CD14-positive monocyte (primary cell): ENCODE measurements around the gene HSPB8. TPM values are rescaled to one million over a fixed set of nuclear protein-coding genes. Genes with fewer than 3 reads are reported as not detected.

Experiments
- DNase-seq, 3 donors: peaks; one replicate each; pipeline ENCODE4 v3.0.0-alpha.2; 2011 to 2022
- H2AFZ ChIP-seq: 2 replicates; pipeline ENCODE4 v1.6.0; 2012; ENCODE audit warnings: mild to moderate bottlenecking, low read depth, low read length, inconsistent platforms; ENCODE audit not compliant: insufficient read depth, poor library complexity, severe bottlenecking
- H3K27ac ChIP-seq, 2 donors: 1 replicate in 1 of 2; 2 replicates in 1 of 2; pipeline ENCODE4 v1.5.1; 2012 to 2013; ENCODE audit warnings: low read length in 2 of 2, control low read depth in 1 of 2, inconsistent platforms in 1 of 2, low read depth in 1 of 2, mild to moderate bottlenecking in 1 of 2
- H3K27me3 ChIP-seq, 2 donors: one replicate each; pipeline versions ENCODE4 v1.6.0 to v1.6.1; 2011 to 2013; ENCODE audit warnings: low read length in 2 of 2; ENCODE audit not compliant: control insufficient read depth in 2 of 2, insufficient read depth in 2 of 2
- H3K36me3 ChIP-seq, 2 donors: replicated peaks in 1 of 2; 1 replicate in 1 of 2; 2 replicates in 1 of 2; pipeline versions ENCODE4 v1.5.1 to v1.6.1; 2012 to 2013; ENCODE audit warnings: low read length in 2 of 2, control low read depth in 1 of 2, inconsistent platforms in 1 of 2, mild to moderate bottlenecking in 1 of 2; ENCODE audit not compliant: insufficient read depth in 2 of 2, control insufficient read depth in 1 of 2
- H3K4me1 ChIP-seq, 2 donors: 1 replicate in 1 of 2; 2 replicates in 1 of 2; pipeline versions ENCODE4 v1.5.1 to v1.6.1; 2012 to 2013; ENCODE audit warnings: low read length in 2 of 2, control low read depth in 1 of 2, inconsistent platforms in 1 of 2, mild to moderate bottlenecking in 1 of 2, moderate library complexity in 1 of 2; ENCODE audit not compliant: insufficient read depth in 2 of 2, control insufficient read depth in 1 of 2
- H3K4me2 ChIP-seq: replicated peaks from 2 replicates; pipeline ENCODE3; 2012; ENCODE audit warnings: low read length, moderate library complexity, mild to moderate bottlenecking; ENCODE audit not compliant: poor library complexity, severe bottlenecking; ENCODE audit errors: extremely low read depth
- H3K4me3 ChIP-seq, 3 experiments: fragments of 200-600 bp in 1 of 3; sonication (generic) in 1 of 3; replicated peaks in 1 of 3; 1 replicate in 2 of 3; 2 replicates in 1 of 3; pipeline ENCODE4 v1.5.1; 2011 to 2013; ENCODE audit warnings: low read length in 3 of 3, mild to moderate bottlenecking in 3 of 3, control low read depth in 2 of 3, low read depth in 2 of 3, inconsistent platforms in 1 of 3, moderate library complexity in 1 of 3
- H3K79me2 ChIP-seq: 2 replicates; pipeline ENCODE4 v1.6.0; 2012; ENCODE audit warnings: mild to moderate bottlenecking, control low read depth, inconsistent platforms, low read length, moderate library complexity; ENCODE audit not compliant: insufficient read depth
- H3K9ac ChIP-seq: 2 replicates; pipeline ENCODE4 v1.6.0; 2017; ENCODE audit warnings: low read length, mild to moderate bottlenecking; ENCODE audit not compliant: insufficient read depth, poor library complexity, severe bottlenecking
- H3K9me3 ChIP-seq, 2 donors: replicated peaks in 1 of 2; 1 replicate in 1 of 2; 2 replicates in 1 of 2; pipeline versions ENCODE4 v1.5.1 to v1.6.1; 2012 to 2013; ENCODE audit warnings: low read length in 2 of 2, control low read depth in 1 of 2; ENCODE audit not compliant: control insufficient read depth in 1 of 2, insufficient read depth in 1 of 2
- H4K20me1 ChIP-seq: 2 replicates; pipeline ENCODE4 v1.6.0; 2012; ENCODE audit warnings: mild to moderate bottlenecking, low read length, control low read depth, moderate library complexity; ENCODE audit not compliant: insufficient read depth
- H3K27ac Mint-ChIP-seq, 7 donors: one replicate each; pipeline ENCODE4 v1.8.0; 2020; ENCODE audit warnings: mild to moderate bottlenecking in 7 of 7, mixed read lengths in 7 of 7, moderate library complexity in 6 of 7, inconsistent platforms in 2 of 7
- H3K27me3 Mint-ChIP-seq, 3 donors: one replicate each; pipeline ENCODE4 v1.8.0; 2021 to 2022; ENCODE audit warnings: low read depth in 3 of 3, mild to moderate bottlenecking in 3 of 3, mixed read lengths in 3 of 3, moderate library complexity in 3 of 3, inconsistent platforms in 1 of 3
- H3K36me3 Mint-ChIP-seq, 2 donors: one replicate each; pipeline ENCODE4 v1.8.0; 2020; ENCODE audit warnings: mixed read lengths in 2 of 2, inconsistent platforms in 1 of 2, mild to moderate bottlenecking in 1 of 2
- H3K4me1 Mint-ChIP-seq: one replicate; pipeline ENCODE4 v1.8.0; 2020; ENCODE audit warnings: mild to moderate bottlenecking, mixed read lengths
- H3K4me3 Mint-ChIP-seq, 2 donors: one replicate each; pipeline ENCODE4 v1.8.0; 2020; ENCODE audit warnings: mild to moderate bottlenecking in 2 of 2, mixed read lengths in 2 of 2, moderate library complexity in 1 of 2
- H3K9me3 Mint-ChIP-seq, 7 donors: one replicate each; pipeline ENCODE4 v1.8.0; 2020 to 2022; ENCODE audit warnings: mixed read lengths in 7 of 7, mild to moderate bottlenecking in 6 of 7, moderate library complexity in 6 of 7, inconsistent platforms in 2 of 7
- WGBS: methylation state at CpG from one replicate; pipeline ENCODE4 v1.1.5; 2013; ENCODE audit warnings: missing lambda C conversion rate; ENCODE audit not compliant: insufficient coverage; 5-methylcytosine and 5-hydroxymethylcytosine counted together
- intact Hi-C, 2 donors: fragments of 100-400 bp; cut with micrococcal nuclease; formaldehyde crosslinking; loops; one replicate each; pipeline versions ENCODE4 v1.15.0 to v1.15.1; 2023
- polyA plus RNA-seq, 3 donors: library from polyadenylated mRNA; depleted of rRNA in 1 of 3; unstranded in 2 of 3; stranded (reverse) in 1 of 3; fragments of 300-500 nt in 2 of 3; fragments of >200 nt in 1 of 3; fragmentation: Illumina TruSeq in 2 of 3; gene quantifications; 1 replicate in 2 of 3; 2 replicates in 1 of 3; pipeline ENCODE4 v1.2.3, GENCODE V29; 2012 to 2021
- TF ChIP-seq, protein P1 (sequence below): fragments of 200-600 bp; IDR thresholded peaks from one replicate; pipeline ENCODE4 v1.8.0; 2022; ENCODE audit warnings: antibody characterized with exemption, mild to moderate bottlenecking

Gene HSPB8
- polyA plus RNA-seq, 3 donors = not detected

GRCh38 chr12:119175081-119175480, 3.6 kb upstream of the HSPB8 start:
- intact Hi-C loops = no loop called here
- no peaks in the 10 kb centered on the region for H3K79me2 ChIP-seq
- H2AFZ ChIP-seq = no peak overlapping the region
- no peaks in the 10 kb centered on the region for H3K36me3 ChIP-seq
- H3K27ac Mint-ChIP-seq = no peak overlapping the region
- no peaks in the 10 kb centered on the region for H3K4me1 Mint-ChIP-seq
- H3K9me3 ChIP-seq = no peaks in the 10 kb centered on the region
- H3K36me3 Mint-ChIP-seq = no peaks in the 10 kb centered on the region
- H3K4me2 ChIP-seq = no peak overlapping the region
- no peaks in the 10 kb centered on the region for H4K20me1 ChIP-seq
- H3K27ac ChIP-seq = no peak overlapping the region
- H3K4me1 ChIP-seq = no peaks in the 10 kb centered on the region
- WGBS = 63% methylated on average over 5 of the region's 5 CpGs
- H3K9me3 Mint-ChIP-seq = peaks cover 0 to 3% (median 0%) of the 10 kb centered on the region in 7 donors
- TF ChIP-seq, protein P1, sequence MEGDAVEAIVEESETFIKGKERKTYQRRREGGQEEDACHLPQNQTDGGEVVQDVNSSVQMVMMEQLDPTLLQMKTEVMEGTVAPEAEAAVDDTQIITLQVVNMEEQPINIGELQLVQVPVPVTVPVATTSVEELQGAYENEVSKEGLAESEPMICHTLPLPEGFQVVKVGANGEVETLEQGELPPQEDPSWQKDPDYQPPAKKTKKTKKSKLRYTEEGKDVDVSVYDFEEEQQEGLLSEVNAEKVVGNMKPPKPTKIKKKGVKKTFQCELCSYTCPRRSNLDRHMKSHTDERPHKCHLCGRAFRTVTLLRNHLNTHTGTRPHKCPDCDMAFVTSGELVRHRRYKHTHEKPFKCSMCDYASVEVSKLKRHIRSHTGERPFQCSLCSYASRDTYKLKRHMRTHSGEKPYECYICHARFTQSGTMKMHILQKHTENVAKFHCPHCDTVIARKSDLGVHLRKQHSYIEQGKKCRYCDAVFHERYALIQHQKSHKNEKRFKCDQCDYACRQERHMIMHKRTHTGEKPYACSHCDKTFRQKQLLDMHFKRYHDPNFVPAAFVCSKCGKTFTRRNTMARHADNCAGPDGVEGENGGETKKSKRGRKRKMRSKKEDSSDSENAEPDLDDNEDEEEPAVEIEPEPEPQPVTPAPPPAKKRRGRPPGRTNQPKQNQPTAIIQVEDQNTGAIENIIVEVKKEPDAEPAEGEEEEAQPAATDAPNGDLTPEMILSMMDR = no peak
- peaks cover 17 to 23% (median 17%) of the 10 kb centered on the region in 3 donors for H3K27me3 Mint-ChIP-seq
- no peak overlapping the region for H3K4me3 Mint-ChIP-seq
- no peak overlapping the region for H3K9ac ChIP-seq
- H3K27me3 ChIP-seq = peaks cover 0 to 13% of the 10 kb centered on the region in 2 donors
- H3K4me3 ChIP-seq = no peak overlapping the region
- no peak for DNase-seq

GRCh38 chr12:119176267-119177055, 2.3 kb upstream of the HSPB8 start:
- Mint-ChIP-seq H3K27me3 (peaks cover 17 to 23% (median 17%) of the 10 kb centered on the region in 3 donors), H3K36me3 (no peaks in the 10 kb centered on the region), H3K9me3 (no peaks in the 10 kb centered on the region), H3K27ac (peak overlapping the region in 1 of 7 donors; percentile 51), H3K4me1 (no peaks in the 10 kb centered on the region), H3K4me3 (peak overlapping the region in 1 of 2 donors; percentile 30)
- WGBS = 64% methylated on average over 8 of the region's 21 CpGs
- Histone ChIP-seq H3K4me2 (no peak overlapping the region), H3K79me2 (no peaks in the 10 kb centered on the region), H3K27me3 (peaks cover 0 to 13% of the 10 kb centered on the region in 2 donors), H3K27ac (no peak overlapping the region), H4K20me1 (no peaks in the 10 kb centered on the region), H2AFZ (no peak overlapping the region), H3K4me1 (no peaks in the 10 kb centered on the region), H3K4me3 (no peak overlapping the region), H3K9ac (no peak overlapping the region), H3K36me3 (no peaks in the 10 kb centered on the region), H3K9me3 (no peaks in the 10 kb centered on the region)
- intact Hi-C loops = no loop called here
- TF ChIP-seq, protein P1 = no peak
- no peak for DNase-seq
